Glutamatergic neuron (in vitro differentiated cells): ENCODE results near the gene NEDD4. TPM values are rescaled to one million over a fixed set of nuclear protein-coding genes. Genes with fewer than 3 reads are reported as not detected.
"Not testable (repeated sequence)": the region's sequence is repeated elsewhere in the genome, so short reads cannot be mapped to it uniquely, and the experiment has no call there.

Experiments used
- DNase-seq: peaks from one replicate; pipeline ENCODE4 v3.0.0; 2022
- H3K27ac Mint-ChIP-seq: one replicate; pipeline ENCODE4 v1.8.0; 2020; ENCODE audit warnings: mild to moderate bottlenecking, mixed read lengths, inconsistent platforms; ENCODE audit not compliant: unreplicated experiment
- H3K27me3 Mint-ChIP-seq: one replicate; pipeline ENCODE4 v1.8.0; 2020; ENCODE audit warnings: mild to moderate bottlenecking, moderate library complexity, mixed read lengths, inconsistent platforms; ENCODE audit not compliant: unreplicated experiment
- H3K36me3 Mint-ChIP-seq: one replicate; pipeline ENCODE4 v1.8.0; 2020; ENCODE audit warnings: mild to moderate bottlenecking, mixed read lengths, inconsistent platforms; ENCODE audit not compliant: unreplicated experiment
- H3K4me1 Mint-ChIP-seq: one replicate; pipeline ENCODE4 v1.8.0; 2020; ENCODE audit warnings: mild to moderate bottlenecking, low read depth, mixed read lengths, inconsistent platforms; ENCODE audit not compliant: unreplicated experiment
- H3K4me3 Mint-ChIP-seq: one replicate; pipeline ENCODE4 v1.8.0; 2020; ENCODE audit warnings: mild to moderate bottlenecking, mixed read lengths, inconsistent platforms; ENCODE audit not compliant: unreplicated experiment
- H3K9me3 Mint-ChIP-seq: one replicate; pipeline ENCODE4 v1.8.0; 2020; ENCODE audit warnings: mild to moderate bottlenecking, moderate library complexity, mixed read lengths, inconsistent platforms; ENCODE audit not compliant: unreplicated experiment
- total RNA-seq: library from RNA; stranded (reverse); fragmentation: NEBNext Ultra II Directional; extraction: Animal tissue kit (Norgen Biotek cat#: 25700); gene quantifications from one replicate; pipeline ENCODE4 v1.2.1, GENCODE V29; 2021; ENCODE audit not compliant: unreplicated experiment
- TF ChIP-seq, protein P1 (sequence below): fragments of 200-600 bp; sonication (generic); IDR thresholded peaks from one replicate; pipeline ENCODE4 v1.5.0; 2021; ENCODE audit not compliant: partially characterized antibody, unreplicated experiment

Gene NEDD4
- total RNA-seq, 1 donor from 2014 or later: 3.7 TPM

DNA sequence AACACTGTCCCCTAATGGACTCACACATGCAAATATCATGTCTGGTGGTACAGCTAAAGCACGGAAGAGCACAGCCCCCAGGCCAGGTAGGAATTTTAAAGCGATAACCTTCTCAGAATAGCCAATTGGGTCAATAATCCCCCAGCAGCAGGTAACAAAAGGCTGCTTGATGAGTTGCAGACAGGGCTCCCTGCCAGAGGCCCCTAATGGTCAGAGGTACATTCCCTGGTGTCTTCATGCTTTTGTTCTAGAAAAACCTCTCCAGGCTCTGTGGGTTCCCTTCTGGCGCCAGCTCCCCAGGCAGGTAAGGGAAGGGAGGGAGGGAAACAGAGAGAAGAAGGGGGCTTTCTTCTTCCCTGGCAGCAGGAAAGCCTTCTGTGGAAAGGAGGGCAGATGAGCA lies 207.1 kb downstream of the NEDD4 start:
- TF ChIP-seq, protein P1, sequence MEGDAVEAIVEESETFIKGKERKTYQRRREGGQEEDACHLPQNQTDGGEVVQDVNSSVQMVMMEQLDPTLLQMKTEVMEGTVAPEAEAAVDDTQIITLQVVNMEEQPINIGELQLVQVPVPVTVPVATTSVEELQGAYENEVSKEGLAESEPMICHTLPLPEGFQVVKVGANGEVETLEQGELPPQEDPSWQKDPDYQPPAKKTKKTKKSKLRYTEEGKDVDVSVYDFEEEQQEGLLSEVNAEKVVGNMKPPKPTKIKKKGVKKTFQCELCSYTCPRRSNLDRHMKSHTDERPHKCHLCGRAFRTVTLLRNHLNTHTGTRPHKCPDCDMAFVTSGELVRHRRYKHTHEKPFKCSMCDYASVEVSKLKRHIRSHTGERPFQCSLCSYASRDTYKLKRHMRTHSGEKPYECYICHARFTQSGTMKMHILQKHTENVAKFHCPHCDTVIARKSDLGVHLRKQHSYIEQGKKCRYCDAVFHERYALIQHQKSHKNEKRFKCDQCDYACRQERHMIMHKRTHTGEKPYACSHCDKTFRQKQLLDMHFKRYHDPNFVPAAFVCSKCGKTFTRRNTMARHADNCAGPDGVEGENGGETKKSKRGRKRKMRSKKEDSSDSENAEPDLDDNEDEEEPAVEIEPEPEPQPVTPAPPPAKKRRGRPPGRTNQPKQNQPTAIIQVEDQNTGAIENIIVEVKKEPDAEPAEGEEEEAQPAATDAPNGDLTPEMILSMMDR: no peak
- no peaks in the 10 kb centered on the region for H3K27me3 Mint-ChIP-seq
- peaks cover 6% of the 10 kb centered on the region for H3K9me3 Mint-ChIP-seq
- H3K27ac Mint-ChIP-seq: no peak overlapping the region
- no peaks in the 10 kb centered on the region for H3K36me3 Mint-ChIP-seq
- no peak for DNase-seq
- H3K4me3 Mint-ChIP-seq: no peak overlapping the region
- peaks cover 4% of the 10 kb centered on the region for H3K4me1 Mint-ChIP-seq

DNA sequence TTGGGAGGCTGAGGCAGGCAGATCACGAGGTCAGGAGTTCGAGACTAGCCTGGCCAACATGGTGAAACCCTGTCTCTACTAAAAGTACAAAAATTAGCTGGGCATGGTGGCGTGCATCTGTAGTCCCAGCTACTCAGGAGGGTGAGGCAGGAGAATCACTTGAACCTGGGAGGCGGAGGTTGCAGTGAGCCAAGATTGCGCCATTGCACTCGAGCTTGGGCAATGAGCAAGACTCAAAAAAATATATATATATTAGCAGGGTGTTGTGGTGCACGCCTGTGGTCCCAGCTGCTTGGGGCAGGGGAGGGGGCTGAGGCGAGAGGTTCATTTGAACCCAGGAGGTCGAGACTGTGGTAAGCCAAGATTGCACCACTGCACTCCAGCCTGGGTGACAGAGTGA lies 207.8 kb downstream of the NEDD4 start:
- H3K9me3 Mint-ChIP-seq, H3K27ac Mint-ChIP-seq, H3K4me1 Mint-ChIP-seq, DNase-seq, H3K4me3 Mint-ChIP-seq, H3K36me3 Mint-ChIP-seq, H3K27me3 Mint-ChIP-seq: not testable (repeated sequence)

DNA sequence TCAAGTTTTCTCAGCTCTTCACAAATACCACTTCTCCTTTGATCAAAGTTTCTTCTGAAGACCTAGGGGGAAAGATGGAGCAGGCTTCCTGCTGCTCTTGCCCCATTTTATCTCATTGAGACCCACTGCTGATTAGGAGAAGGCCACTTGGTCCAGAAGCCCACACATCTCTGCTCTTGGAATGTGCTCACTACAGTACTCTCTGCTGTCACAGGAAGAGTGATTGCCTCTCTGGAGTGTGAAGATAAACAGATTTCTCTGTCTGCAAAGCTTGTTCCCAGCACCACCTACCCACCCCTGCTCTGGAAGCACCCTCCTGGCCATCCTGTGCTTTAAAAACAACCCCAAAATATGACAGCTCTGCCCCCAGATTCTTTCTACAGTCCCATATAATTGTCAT lies 209.1 kb downstream of the NEDD4 start:
- Mint-ChIP-seq H3K4me1 (peaks cover 4% of the 10 kb centered on the region), H3K27me3 (no peaks in the 10 kb centered on the region), H3K9me3 (peaks cover 7% of the 10 kb centered on the region), H3K36me3 (peaks cover 6% of the 10 kb centered on the region), H3K27ac (no peak overlapping the region), H3K4me3 (no peak overlapping the region)
- no peak for DNase-seq
- TF ChIP-seq, protein P1: no peak

DNA sequence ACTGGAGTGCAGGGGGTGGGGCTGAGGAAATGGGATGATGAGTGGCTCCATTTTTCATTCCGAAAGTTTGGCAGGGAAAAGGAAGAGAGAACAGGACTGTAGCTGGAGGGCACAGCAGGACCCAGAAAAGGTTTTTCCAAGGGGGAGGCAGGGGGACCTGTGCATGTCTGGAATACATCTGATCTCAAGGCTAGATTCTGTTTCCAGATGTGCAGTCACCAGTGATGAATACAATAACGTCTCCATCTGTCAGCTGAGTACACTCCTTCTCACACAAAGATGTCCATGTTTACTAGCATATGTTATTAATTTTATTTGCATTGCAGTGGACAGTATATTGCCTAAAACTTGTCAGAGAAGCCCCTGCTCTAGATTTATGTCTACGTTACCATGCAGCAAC lies 210.5 kb downstream of the NEDD4 start:
- Mint-ChIP-seq H3K9me3 (peaks cover 6% of the 10 kb centered on the region), H3K36me3 (peaks cover 6% of the 10 kb centered on the region), H3K27ac (no peak overlapping the region), H3K4me3 (no peak overlapping the region), H3K27me3 (no peaks in the 10 kb centered on the region), H3K4me1 (peaks cover 4% of the 10 kb centered on the region)
- no peak for DNase-seq
- TF ChIP-seq, protein P1: no peak

DNA sequence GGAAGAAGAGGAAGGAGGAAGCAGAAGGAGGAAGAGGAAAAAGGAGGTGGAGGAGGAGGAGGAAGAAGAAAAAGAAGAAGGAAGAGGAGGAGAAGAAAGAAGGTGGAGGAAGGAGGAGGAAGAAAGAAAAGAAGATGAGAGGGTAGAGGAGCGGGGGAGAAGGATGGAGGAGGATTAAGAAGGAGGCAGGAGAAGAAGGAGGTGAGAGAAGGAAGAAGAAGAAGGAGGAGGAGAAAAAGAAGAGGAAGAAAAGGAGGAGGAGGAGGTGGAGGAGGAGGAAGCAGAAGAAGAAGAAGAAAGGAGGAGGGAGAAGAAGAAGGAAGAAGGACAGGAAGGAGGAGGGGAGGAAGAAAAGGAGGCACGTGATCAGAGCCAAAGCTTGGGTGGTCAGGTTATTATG lies 213.1 kb downstream of the NEDD4 start:
- Mint-ChIP-seq H3K9me3 (peaks cover 10% of the 10 kb centered on the region), H3K27ac (no peak overlapping the region), H3K4me3 (no peak overlapping the region), H3K4me1 (peaks cover 8% of the 10 kb centered on the region), H3K36me3 (peaks cover 6% of the 10 kb centered on the region), H3K27me3 (peaks cover 2% of the 10 kb centered on the region)
- no peak for DNase-seq
- TF ChIP-seq, protein P1: no peak

DNA sequence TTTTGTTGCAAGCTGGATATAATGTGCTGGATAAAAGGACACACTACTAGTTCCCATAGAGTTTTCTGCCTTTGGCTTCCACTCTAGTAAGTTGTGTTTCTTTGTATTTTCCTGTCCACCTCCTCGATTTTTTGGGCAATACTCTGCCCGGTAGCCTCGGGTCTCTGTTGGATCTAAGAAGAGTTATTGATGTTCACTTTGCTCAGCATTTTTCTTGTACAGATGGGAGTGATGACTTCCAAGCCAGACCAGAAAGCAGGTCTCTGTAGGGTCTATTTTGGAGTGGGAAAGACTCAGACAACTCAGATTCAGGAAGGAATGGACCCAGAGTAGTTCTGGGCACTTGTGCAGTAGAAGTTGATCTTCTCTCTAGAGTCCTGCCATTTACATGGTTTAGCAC lies 214.5 kb downstream of the NEDD4 start:
- Mint-ChIP-seq H3K4me3 (no peak overlapping the region), H3K36me3 (peaks cover 6% of the 10 kb centered on the region), H3K4me1 (peaks cover 8% of the 10 kb centered on the region), H3K27ac (no peak overlapping the region), H3K9me3 (peaks cover 8% of the 10 kb centered on the region), H3K27me3 (peaks cover 2% of the 10 kb centered on the region)
- no peak for DNase-seq
- TF ChIP-seq, protein P1: no peak
